NCI-H1694 treated with DMSO at 0.1 percent for 48 hours (cell line): ENCODE data around the gene TRH.
"Not testable (repeated sequence)": the region's sequence is repeated elsewhere in the genome, so short reads cannot be mapped to it uniquely, and the experiment has no call there.

Experiments
- DNase-seq: peaks from one replicate; lab custom pipeline; 2025; lab: John Stamatoyannopoulos, UW

TRH gene

GRCh38 chr3:129965937-129966336 is 8.6 kb upstream of the TRH start:
- DNase-seq: no peak

DNA sequence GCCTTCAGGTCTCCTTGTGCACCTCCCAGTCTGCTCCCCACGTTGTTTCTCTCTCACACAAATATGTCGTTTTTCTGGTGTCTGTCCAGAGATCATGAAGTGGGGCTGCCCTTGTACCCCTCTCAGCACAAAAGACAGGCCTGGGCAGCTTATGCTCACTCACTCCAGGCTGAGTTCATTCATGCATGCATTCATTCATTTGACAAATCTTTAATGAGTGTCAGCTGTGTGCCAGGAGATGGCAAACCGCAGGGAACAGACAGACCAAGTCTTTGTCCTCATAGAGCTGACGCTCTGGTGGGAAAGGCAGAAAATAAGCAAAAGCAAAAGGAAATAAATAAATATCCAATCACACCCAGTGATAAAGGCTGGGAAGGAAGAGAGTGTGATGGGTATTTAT is 7.6 kb upstream of the TRH start:
- no peak for DNase-seq

- no peak for DNase-seq
Measured at GRCh38 chr3:129967761-129968160, 6.8 kb upstream of the TRH start.

DNA sequence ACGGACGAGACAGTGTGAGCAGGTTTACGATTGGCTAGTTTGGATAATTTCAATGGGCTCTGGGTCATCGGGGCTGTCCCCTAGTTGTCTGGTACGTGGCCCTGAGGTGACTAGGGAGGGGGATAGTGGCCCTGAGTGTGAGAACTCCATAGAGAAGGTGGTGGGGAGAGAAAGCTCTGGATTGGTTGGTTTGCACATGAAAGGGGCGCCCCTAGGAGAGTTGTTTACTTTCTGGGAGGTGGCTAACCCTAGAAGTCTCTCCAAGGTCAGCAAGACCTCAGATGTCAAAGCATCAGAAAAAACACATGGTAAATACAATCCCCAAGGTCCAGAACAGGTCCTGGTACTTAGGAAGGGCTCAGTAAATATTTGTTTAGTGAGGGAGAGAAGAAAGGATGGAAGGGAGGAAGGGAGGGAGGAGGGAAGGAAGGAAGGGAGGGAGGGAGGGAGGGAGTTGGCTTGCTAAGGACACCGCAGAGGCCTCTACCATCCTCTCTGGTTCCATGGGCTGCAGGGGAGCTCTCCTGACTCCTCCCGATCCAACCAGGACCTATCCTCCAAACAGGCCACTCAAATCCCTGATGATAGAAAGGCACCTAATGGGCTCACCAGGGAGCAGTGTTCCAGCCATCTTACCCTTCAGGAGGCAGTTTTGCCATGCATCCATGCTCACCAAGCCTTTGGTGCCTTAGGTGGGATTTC is 3.0 kb upstream of the TRH start:
- DNase-seq: no peak

DNA sequence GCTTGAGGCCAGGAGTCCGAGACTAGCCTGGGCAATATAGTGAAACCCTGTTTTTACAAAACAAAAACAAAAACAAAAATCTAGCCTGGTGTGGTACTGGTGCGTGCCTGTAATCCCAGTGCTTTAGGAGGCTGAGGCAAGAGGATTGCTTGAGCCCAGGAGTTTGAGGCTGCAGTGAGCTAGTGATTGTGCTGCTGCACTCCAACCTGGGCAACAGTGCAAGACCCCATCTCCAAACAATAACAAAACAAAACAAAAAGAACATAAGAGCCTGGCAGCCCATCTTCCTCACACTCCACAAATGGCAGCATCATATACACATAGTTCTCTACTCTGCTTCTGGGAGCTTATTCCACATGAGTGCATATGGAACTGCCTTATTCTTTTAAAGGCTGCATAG is 2.2 kb upstream of the TRH start:
- DNase-seq: no peak

DNA sequence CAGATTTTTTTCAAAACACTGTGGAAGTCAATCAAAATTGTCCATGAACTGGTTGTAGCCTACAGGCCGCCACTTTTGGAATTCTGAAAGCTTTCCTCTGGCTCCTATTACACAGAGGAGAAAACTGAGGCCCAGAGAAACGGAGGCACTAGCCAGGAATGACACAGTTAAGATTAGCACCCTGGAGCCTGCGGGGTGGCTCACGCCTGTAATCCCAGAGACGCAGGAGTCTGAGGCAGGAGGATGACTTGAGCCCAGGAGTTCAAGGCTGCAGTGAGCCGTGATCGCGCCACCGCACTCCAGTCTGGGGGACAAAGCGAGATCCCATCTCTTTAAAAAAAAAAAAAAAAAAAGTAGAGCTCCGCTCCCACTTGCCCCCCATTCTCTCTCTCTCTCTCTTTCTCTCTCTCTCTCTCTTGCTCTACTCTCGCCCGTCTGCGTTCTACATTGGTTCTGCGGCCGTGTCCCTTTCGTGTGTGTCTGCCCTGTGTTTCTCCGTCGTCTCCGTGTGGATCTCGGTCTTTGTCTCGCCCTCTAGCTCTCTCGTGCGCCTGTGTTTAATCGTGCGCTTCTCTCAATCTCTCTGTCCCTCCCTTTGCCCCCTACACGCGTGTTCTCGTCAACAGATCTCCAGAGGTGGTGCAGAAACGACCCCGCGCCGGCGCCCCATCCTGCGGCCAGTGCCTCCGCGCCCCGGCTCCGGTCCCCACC is 512 bp upstream of the TRH start:
- no peak for DNase-seq

GRCh38 chr3:129974833-129975704 is 549 bp downstream of the TRH start:
- DNase-seq: no peak

- no peak for DNase-seq
Measured at GRCh38 chr3:129975705-129976048, 1.2 kb downstream of the TRH start.

- no peak for DNase-seq
Measured at GRCh38 chr3:129976286-129976685, 1.8 kb downstream of the TRH start.

- no peak for DNase-seq
Measured at GRCh38 chr3:129978123-129978522, 3.6 kb downstream of the TRH start.

- DNase-seq: no peak
Measured at GRCh38 chr3:129979905-129980304, 5.4 kb downstream of the TRH start.

DNA sequence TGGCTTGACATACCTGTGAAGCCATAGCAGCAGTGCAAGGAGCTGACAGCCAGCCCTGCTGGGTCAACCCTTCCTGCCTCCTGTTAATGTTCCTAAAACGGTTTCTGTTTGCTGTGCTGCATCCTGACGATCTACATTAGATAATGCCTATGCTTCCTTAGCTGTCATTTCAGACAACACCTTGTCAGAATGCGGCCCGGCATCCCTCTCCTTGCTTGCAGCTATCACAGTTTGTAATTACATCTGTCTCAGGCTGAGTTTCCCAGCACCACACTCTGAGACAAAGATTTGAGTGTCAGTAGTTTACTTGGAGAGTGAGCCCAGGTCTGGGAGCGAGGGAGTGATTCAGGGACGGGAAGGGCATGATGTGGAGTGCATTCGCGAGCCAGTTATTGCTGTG is 9.0 kb downstream of the TRH start:
- no peak for DNase-seq

GRCh38 chr3:129984125-129984524 is 9.6 kb downstream of the TRH start:
- DNase-seq: no peak

- no peak for DNase-seq
Measured at GRCh38 chr3:129985113-129985512, 10.6 kb downstream of the TRH start.

GRCh38 chr3:129988429-129988828 is 13.9 kb downstream of the TRH start:
- no peak for DNase-seq

GRCh38 chr3:129989414-129989813 is 14.9 kb downstream of the TRH start:
- DNase-seq: no peak

DNA sequence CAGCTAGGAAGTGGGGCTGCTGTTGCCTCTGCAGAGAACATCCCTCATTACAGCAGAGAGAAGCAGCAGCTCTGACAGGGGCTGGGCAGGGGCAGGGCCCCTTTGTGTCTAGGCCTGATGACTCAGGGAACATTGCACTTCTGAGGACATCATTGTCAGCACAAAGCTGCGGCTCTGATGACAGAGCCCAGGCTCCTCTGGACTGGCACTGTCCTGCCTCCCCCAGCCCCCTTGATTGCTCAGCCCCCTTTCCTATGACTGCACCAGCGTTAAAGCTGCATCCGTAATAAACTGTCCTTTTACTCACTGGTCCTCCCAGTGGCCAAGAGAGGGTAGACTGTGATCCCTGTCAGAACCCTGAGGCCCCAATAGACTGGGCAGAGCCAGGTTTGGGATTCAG is 18.3 kb downstream of the TRH start:
- no peak for DNase-seq

- DNase-seq: no peak
Measured at GRCh38 chr3:129994883-129995559, 20.5 kb downstream of the TRH start.

DNA sequence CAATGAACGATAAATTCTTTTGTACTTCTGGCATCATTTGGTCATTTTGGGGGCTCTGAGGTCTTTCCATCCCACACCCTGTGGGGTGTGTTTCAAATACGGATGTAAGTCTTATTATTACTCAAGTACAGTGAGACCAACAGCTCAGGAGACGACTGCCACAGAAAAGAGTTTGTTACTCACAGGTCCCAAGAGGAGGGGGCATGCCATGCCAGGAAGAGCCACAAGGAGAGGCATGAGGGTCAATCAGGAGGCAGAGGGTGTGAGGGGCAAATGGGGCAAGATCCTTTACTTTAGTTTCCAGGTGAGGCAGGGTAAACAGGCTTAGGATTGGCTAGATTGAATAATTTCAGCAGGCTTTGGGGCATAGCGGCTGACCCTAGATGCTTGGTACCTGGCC is 21.6 kb downstream of the TRH start:
- no peak for DNase-seq

DNA sequence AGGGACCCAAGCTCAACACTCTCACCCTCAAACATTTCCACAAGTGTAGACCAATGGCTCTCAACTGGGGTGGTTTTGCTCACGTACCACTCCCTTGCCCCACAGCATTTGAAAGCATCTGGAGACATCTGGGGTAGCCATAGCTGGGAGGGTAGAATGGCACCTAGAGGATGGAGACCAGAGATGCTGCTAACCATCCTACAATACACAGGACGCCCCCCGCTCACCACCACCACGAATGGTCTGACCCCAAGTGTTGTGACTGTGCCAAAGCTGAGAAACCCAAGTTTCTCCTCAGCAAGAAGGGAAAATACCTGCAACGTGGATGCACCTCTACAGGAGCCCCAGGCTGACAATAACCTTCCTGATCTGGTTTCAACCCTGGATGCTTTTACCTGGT is 24.7 kb downstream of the TRH start:
- not testable (repeated sequence) for DNase-seq

DNA sequence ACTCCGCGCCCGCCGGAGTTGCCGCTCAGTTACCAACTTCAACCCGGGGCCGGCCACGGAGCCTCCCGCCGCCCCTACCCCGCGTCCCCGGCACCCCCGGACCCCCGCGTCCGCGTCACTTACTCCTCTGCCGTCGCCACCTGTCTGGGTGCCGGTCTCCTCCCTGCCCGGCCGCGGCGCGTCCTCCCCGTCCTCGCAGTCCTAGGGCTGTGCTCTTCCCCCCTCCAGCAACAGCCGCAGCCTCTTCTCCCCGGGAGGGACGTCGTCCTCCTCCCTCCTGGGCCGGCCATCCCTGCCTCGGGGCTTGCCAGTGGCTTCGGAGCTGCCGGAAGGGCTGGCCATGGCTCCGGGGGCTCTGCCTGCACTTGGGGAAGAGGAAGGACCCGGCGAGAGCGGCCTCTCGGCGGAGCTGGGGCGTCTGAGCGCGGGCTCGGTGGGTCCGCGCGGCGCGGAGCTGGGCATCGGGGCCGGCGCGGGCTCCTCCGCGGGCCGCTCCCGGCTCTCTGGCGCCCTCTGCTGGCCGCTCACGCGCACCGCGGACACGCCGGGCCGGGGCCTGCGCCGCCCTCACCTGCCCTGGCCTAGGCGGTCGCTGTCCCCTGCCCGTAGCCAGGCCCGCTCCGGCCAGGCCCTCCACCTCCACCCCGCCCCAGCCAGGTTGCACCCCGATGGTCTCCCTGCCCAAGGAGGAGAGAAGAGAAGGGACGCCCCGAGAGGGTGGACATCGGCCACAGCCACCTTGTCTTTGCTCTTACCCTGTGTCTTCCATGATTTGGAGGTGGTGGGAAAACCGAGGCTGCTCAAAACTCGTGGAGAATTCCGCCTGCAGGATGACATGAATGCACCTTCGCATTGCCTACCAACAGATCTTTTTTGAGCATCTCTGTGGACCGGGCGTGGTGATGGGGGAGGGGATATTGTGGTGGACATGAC is 28.4 kb downstream of the TRH start:
- DNase-seq: peak; percentile 18
